ENCODE measurements around the gene SULF2. TPM values are rescaled to one million over a fixed set of nuclear protein-coding genes. Genes with fewer than 3 reads are reported as not detected.

SULF2 gene
- total RNA-seq, 1 donor from 2014 or later: 32.9 TPM

GRCh38 chr20:47694021-47694818 is 91.1 kb downstream of the SULF2 start:
- H3K9ac ChIP-seq (ENCODE audit: low read depth in 1 of 3, low read length in 3 of 3): no peak overlapping the region
- H3K4me1 ChIP-seq (ENCODE audit: control insufficient read depth in 3 of 3, insufficient read depth in 3 of 3, low read length in 3 of 3): no peaks in the 10 kb centered on the region

GRCh38 chr20:47691625-47692024 is 93.7 kb downstream of the SULF2 start:
- peaks cover 8 to 17% (median 13%) of the 10 kb centered on the region in 3 donors for H3K9me3 ChIP-seq (ENCODE audit: control insufficient read depth in 3 of 3, low read length in 3 of 3)
- no peak overlapping the region for H3K9ac ChIP-seq (ENCODE audit: low read depth in 1 of 3, low read length in 3 of 3)
- peaks cover 0 to 4% (median 2%) of the 10 kb centered on the region in 3 donors for H3K27me3 ChIP-seq (ENCODE audit: control insufficient read depth in 3 of 3, insufficient read depth in 3 of 3, low read length in 3 of 3)
- H3K36me3 ChIP-seq (ENCODE audit: control insufficient read depth in 3 of 3, insufficient read depth in 3 of 3, low read length in 3 of 3): peaks cover 4 to 10% (median 5%) of the 10 kb centered on the region in 3 donors
- H3K27ac ChIP-seq (ENCODE audit: low read depth, low read length): no peak overlapping the region
- no peaks in the 10 kb centered on the region for H3K4me1 ChIP-seq (ENCODE audit: control insufficient read depth in 3 of 3, insufficient read depth in 3 of 3, low read length in 3 of 3)
- no peak overlapping the region for H3K4me3 ChIP-seq (ENCODE audit: low read length in 3 of 3)

More at GRCh38 chr20:47694021-47694818, 91.1 kb downstream of the SULF2 start:
- H3K4me3 ChIP-seq (ENCODE audit: low read length in 3 of 3): no peak overlapping the region
- H3K9me3 ChIP-seq (ENCODE audit: control insufficient read depth in 3 of 3, low read length in 3 of 3): peaks cover 8 to 17% (median 13%) of the 10 kb centered on the region in 3 donors
- peaks cover 0 to 4% (median 2%) of the 10 kb centered on the region in 3 donors for H3K27me3 ChIP-seq (ENCODE audit: control insufficient read depth in 3 of 3, insufficient read depth in 3 of 3, low read length in 3 of 3)
- H3K27ac ChIP-seq (ENCODE audit: low read depth, low read length): no peak overlapping the region
- H3K36me3 ChIP-seq (ENCODE audit: control insufficient read depth in 3 of 3, insufficient read depth in 3 of 3, low read length in 3 of 3): peaks cover 2 to 8% (median 5%) of the 10 kb centered on the region in 3 donors

- Histone ChIP-seq H3K36me3 (ENCODE audit: control insufficient read depth in 3 of 3, insufficient read depth in 3 of 3, low read length in 3 of 3) (peaks cover 5 to 10% (median 7%) of the 10 kb centered on the region in 3 donors), H3K9me3 (ENCODE audit: control insufficient read depth in 3 of 3, low read length in 3 of 3) (peaks cover 8 to 17% (median 13%) of the 10 kb centered on the region in 3 donors), H3K4me3 (ENCODE audit: low read length in 3 of 3) (no peak overlapping the region), H3K4me1 (ENCODE audit: control insufficient read depth in 3 of 3, insufficient read depth in 3 of 3, low read length in 3 of 3) (no peaks in the 10 kb centered on the region), H3K27ac (ENCODE audit: low read depth, low read length) (no peak overlapping the region), H3K27me3 (ENCODE audit: control insufficient read depth in 3 of 3, insufficient read depth in 3 of 3, low read length in 3 of 3) (peaks cover 0 to 4% (median 2%) of the 10 kb centered on the region in 3 donors), H3K9ac (ENCODE audit: low read depth in 1 of 3, low read length in 3 of 3) (no peak overlapping the region)
These were observed 95.5 kb downstream of the SULF2 start for GRCh38 chr20:47689731-47690130.

GRCh38 chr20:47688385-47689381 is 96.6 kb downstream of the SULF2 start:
- peaks cover 8 to 17% (median 13%) of the 10 kb centered on the region in 3 donors for H3K9me3 ChIP-seq (ENCODE audit: control insufficient read depth in 3 of 3, low read length in 3 of 3)
- H3K27me3 ChIP-seq (ENCODE audit: control insufficient read depth in 3 of 3, insufficient read depth in 3 of 3, low read length in 3 of 3): peaks cover 0 to 4% (median 2%) of the 10 kb centered on the region in 3 donors
- no peak overlapping the region for H3K9ac ChIP-seq (ENCODE audit: low read depth in 1 of 3, low read length in 3 of 3)
- H3K36me3 ChIP-seq (ENCODE audit: control insufficient read depth in 3 of 3, insufficient read depth in 3 of 3, low read length in 3 of 3): peaks cover 5 to 10% (median 7%) of the 10 kb centered on the region in 3 donors
- no peak overlapping the region for H3K27ac ChIP-seq (ENCODE audit: low read depth, low read length)
- no peak overlapping the region for H3K4me3 ChIP-seq (ENCODE audit: low read length in 3 of 3)
- no peaks in the 10 kb centered on the region for H3K4me1 ChIP-seq (ENCODE audit: control insufficient read depth in 3 of 3, insufficient read depth in 3 of 3, low read length in 3 of 3)

- H3K9ac ChIP-seq (ENCODE audit: low read depth in 1 of 3, low read length in 3 of 3): no peak overlapping the region
- no peak overlapping the region for H3K4me3 ChIP-seq (ENCODE audit: low read length in 3 of 3)
- peaks cover 5 to 17% (median 11%) of the 10 kb centered on the region in 3 donors for H3K9me3 ChIP-seq (ENCODE audit: control insufficient read depth in 3 of 3, low read length in 3 of 3)
- H3K27me3 ChIP-seq (ENCODE audit: control insufficient read depth in 3 of 3, insufficient read depth in 3 of 3, low read length in 3 of 3): peaks cover 0 to 7% (median 2%) of the 10 kb centered on the region in 3 donors
- peaks cover 5 to 6% (median 5%) of the 10 kb centered on the region in 3 donors for H3K4me1 ChIP-seq (ENCODE audit: control insufficient read depth in 3 of 3, insufficient read depth in 3 of 3, low read length in 3 of 3)
- peaks cover 5 to 10% (median 7%) of the 10 kb centered on the region in 3 donors for H3K36me3 ChIP-seq (ENCODE audit: control insufficient read depth in 3 of 3, insufficient read depth in 3 of 3, low read length in 3 of 3)
- H3K27ac ChIP-seq (ENCODE audit: low read depth, low read length): no peak overlapping the region
These were observed 97.9 kb downstream of the SULF2 start for GRCh38 chr20:47687095-47687987.

GRCh38 chr20:47686545-47686944 is 98.7 kb downstream of the SULF2 start:
- H3K9me3 ChIP-seq (ENCODE audit: control insufficient read depth in 3 of 3, low read length in 3 of 3): peaks cover 0 to 13% (median 4%) of the 10 kb centered on the region in 3 donors
- no peak overlapping the region for H3K9ac ChIP-seq (ENCODE audit: low read depth in 1 of 3, low read length in 3 of 3)
- no peak overlapping the region for H3K27ac ChIP-seq (ENCODE audit: low read depth, low read length)

GRCh38 chr20:47684306-47685080 is 100.8 kb downstream of the SULF2 start:
- no peak overlapping the region for H3K27ac ChIP-seq (ENCODE audit: low read depth, low read length)
- no peak overlapping the region for H3K9ac ChIP-seq (ENCODE audit: low read depth in 1 of 3, low read length in 3 of 3)
- H3K4me1 ChIP-seq (ENCODE audit: control insufficient read depth in 3 of 3, insufficient read depth in 3 of 3, low read length in 3 of 3): peaks cover 5 to 11% (median 11%) of the 10 kb centered on the region in 3 donors
- H3K9me3 ChIP-seq (ENCODE audit: control insufficient read depth in 3 of 3, low read length in 3 of 3): no peaks in the 10 kb centered on the region
- H3K27me3 ChIP-seq (ENCODE audit: control insufficient read depth in 3 of 3, insufficient read depth in 3 of 3, low read length in 3 of 3): peaks cover 0 to 4% (median 2%) of the 10 kb centered on the region in 3 donors
- peaks cover 0 to 7% (median 2%) of the 10 kb centered on the region in 3 donors for H3K36me3 ChIP-seq (ENCODE audit: control insufficient read depth in 3 of 3, insufficient read depth in 3 of 3, low read length in 3 of 3)
- no peak overlapping the region for H3K4me3 ChIP-seq (ENCODE audit: low read length in 3 of 3)

More at GRCh38 chr20:47686545-47686944, 98.7 kb downstream of the SULF2 start:
- peaks cover 0 to 7% (median 2%) of the 10 kb centered on the region in 3 donors for H3K27me3 ChIP-seq (ENCODE audit: control insufficient read depth in 3 of 3, insufficient read depth in 3 of 3, low read length in 3 of 3)
- no peak overlapping the region for H3K4me3 ChIP-seq (ENCODE audit: low read length in 3 of 3)
- peaks cover 5 to 10% (median 7%) of the 10 kb centered on the region in 3 donors for H3K36me3 ChIP-seq (ENCODE audit: control insufficient read depth in 3 of 3, insufficient read depth in 3 of 3, low read length in 3 of 3)
- H3K4me1 ChIP-seq (ENCODE audit: control insufficient read depth in 3 of 3, insufficient read depth in 3 of 3, low read length in 3 of 3): peaks cover 5 to 11% (median 11%) of the 10 kb centered on the region in 3 donors

GRCh38 chr20:47682916-47683315 is 102.4 kb downstream of the SULF2 start:
- Histone ChIP-seq H3K36me3 (ENCODE audit: control insufficient read depth in 3 of 3, insufficient read depth in 3 of 3, low read length in 3 of 3) (peaks cover 0 to 7% (median 0%) of the 10 kb centered on the region in 3 donors), H3K27ac (ENCODE audit: low read depth, low read length) (no peak overlapping the region), H3K9me3 (ENCODE audit: control insufficient read depth in 3 of 3, low read length in 3 of 3) (no peaks in the 10 kb centered on the region), H3K4me1 (ENCODE audit: control insufficient read depth in 3 of 3, insufficient read depth in 3 of 3, low read length in 3 of 3) (peaks cover 5 to 11% (median 11%) of the 10 kb centered on the region in 3 donors), H3K9ac (ENCODE audit: low read depth in 1 of 3, low read length in 3 of 3) (no peak overlapping the region), H3K27me3 (ENCODE audit: control insufficient read depth in 3 of 3, insufficient read depth in 3 of 3, low read length in 3 of 3) (peaks cover 0 to 4% (median 0%) of the 10 kb centered on the region in 3 donors), H3K4me3 (ENCODE audit: low read length in 3 of 3) (no peak overlapping the region)

All from skeletal muscle tissue (tissue), 4 donors.